ENCODE measurements around the gene PSMB2. TPM values are rescaled to one million over a fixed set of nuclear protein-coding genes. Genes with fewer than 3 reads are reported as not detected.

The PSMB2 gene
- total RNA-seq, 1 experiment from 2014 or later: 122 TPM

- TF ChIP-seq MAX (IDR thresholded peaks at IDR 0.05): no peak
These were observed 82.7 kb downstream of the PSMB2 start (continued) for GRCh38 chr1:35558374-35559316.

- POLR2A ChIA-PET: interaction anchor here (0.9 to 1.7 kb wide), 5 partner anchors 15 to 364 kb away, joined by 3 to 6 read pairs (median 4); partner anchors contain the start of genes CLSPN and TFAP2E
- TSS peak; percentile 71 for BruUV-seq (replicated peaks)
- H3K36me3 ChIP-seq (ENCODE audit: control insufficient read depth in 1 of 2, insufficient read depth in 2 of 2, low read length in 2 of 2): peaks cover 5 to 10% of the 10 kb centered on the region in 2 experiments
These were observed 83.5 kb downstream of the PSMB2 start, which contains the start of gene NCDN for GRCh38 chr1:35557611-35558373. TSS of gene NCDN (plus strand) at chr1:35557799. CDS start at chr1:35558191, 392 bp downstream.

More at GRCh38 chr1:35557611-35558373, 83.5 kb downstream of the PSMB2 start, which contains the start of gene NCDN:
- ATAC-seq (peak; percentile 90), DNase-seq (ENCODE audit: low read depth, low spot score) (peak; percentile 93)
- Histone ChIP-seq H2AFZ (ENCODE audit: low read depth, low read length, poor library complexity, severe bottlenecking) (peak within 1 kb of the TSS; percentile 91), H3K9ac (ENCODE audit: low read length) (peak within 1 kb of the TSS; percentile 85), H4K20me1 (ENCODE audit: insufficient read depth) (no peaks in the 10 kb centered on the region), H3K4me1 (ENCODE audit: control insufficient read depth in 1 of 2, insufficient read depth in 2 of 2, low read length in 2 of 2) (peaks cover 8 to 19% of the 10 kb centered on the region in 2 experiments; a peak in 3 of 4 replicates), H3K9me3 (ENCODE audit: control insufficient read depth in 1 of 2, insufficient read depth in 1 of 2, low read depth in 1 of 2, low read length in 2 of 2) (no peaks in the 10 kb centered on the region), H3K9me2 (ENCODE audit: insufficient read depth) (no peaks in the 10 kb centered on the region), H3K4me2 (ENCODE audit: low read length) (peak within 1 kb of the TSS; percentile 85), H3K27ac (ENCODE audit: low read depth, low read length) (peak within 1 kb of the TSS; percentile 84), H3K4me3 (replicated peaks in 1 of 2; ENCODE audit: low read depth in 1 of 2, low read length in 2 of 2) (peak within 1 kb of the TSS; percentile 78 to 89), H3K79me2 (ENCODE audit: insufficient read depth, low read length) (peaks cover 37% of the 10 kb centered on the region), H3K27me3 (ENCODE audit: insufficient read depth, low read length) (no peaks in the 10 kb centered on the region)
- peak; percentile 89 for TF ChIP-seq POLR2AphosphoS5 (IDR thresholded peaks at IDR 0.05; ENCODE audit: low read depth, low read length)
- no peak for TF ChIP-seq CTCF (IDR thresholded peaks at IDR 0.05 in 2 of 3, conservative IDR thresholded peaks at IDR 0.05 in 1 of 3; ENCODE audit: borderline replicate concordance in 1 of 3, insufficient read depth in 1 of 3, low read depth in 2 of 3, low read length in 2 of 3)
- peak; percentile 12 for TF ChIP-seq TCF7L2 (IDR thresholded peaks at IDR 0.05; ENCODE audit: borderline replicate concordance, extremely low read depth, insufficient read depth, insufficient read length)
- peak; percentile 100 for TF ChIP-seq YY1 (IDR thresholded peaks at IDR 0.05; ENCODE audit: extremely low read depth, insufficient replicate concordance, low read depth, low read length)
- TF ChIP-seq SP1 (IDR thresholded peaks at IDR 0.05; ENCODE audit: low read depth): peak; percentile 100
- peak; percentile 8 for TF ChIP-seq ZBTB33 (IDR thresholded peaks at IDR 0.05; ENCODE audit: extremely low read depth, insufficient replicate concordance, low read length)
- peak; percentile 50 for TF ChIP-seq POLR2A (IDR thresholded peaks at IDR 0.05; ENCODE audit: borderline replicate concordance, extremely low read depth, insufficient read depth, insufficient read length)
- TF ChIP-seq JUND (IDR thresholded peaks at IDR 0.05): no peak
- TF ChIP-seq EGR1 (IDR thresholded peaks at IDR 0.05; ENCODE audit: low read depth): peak; percentile 100
- TF ChIP-seq MAX (IDR thresholded peaks at IDR 0.05): peak; percentile 81
- TF ChIP-seq SIN3A (IDR thresholded peaks at IDR 0.05; ENCODE audit: low read depth): no peak; the same call in 1 of the 2 replicates
- ChIA-PET RAD21 (ENCODE audit: low non-redundant PET in 1 of 2, low total read pairs in 2 of 2, uncharacterized antibody in 2 of 2, unreplicated experiment in 2 of 2) (no interaction called here), CTCF (interaction anchor here (1.5 to 1.7 kb wide), 3 partner anchors 107 to 211 kb away, joined by 4 to 6 read pairs (median 4); no protein-coding TSS in a partner anchor)
- intact Hi-C loops (cut with micrococcal nuclease): loop anchor here (2.0 kb wide), 1 partner anchor 365 kb away; the partner anchor contains the start of gene SFPQ

Data from HCT116 (cell line).